ENCODE results near the gene RPP40. TPM values are rescaled to one million over a fixed set of nuclear protein-coding genes. Genes with fewer than 3 reads are reported as not detected.

Gene RPP40, protein sequence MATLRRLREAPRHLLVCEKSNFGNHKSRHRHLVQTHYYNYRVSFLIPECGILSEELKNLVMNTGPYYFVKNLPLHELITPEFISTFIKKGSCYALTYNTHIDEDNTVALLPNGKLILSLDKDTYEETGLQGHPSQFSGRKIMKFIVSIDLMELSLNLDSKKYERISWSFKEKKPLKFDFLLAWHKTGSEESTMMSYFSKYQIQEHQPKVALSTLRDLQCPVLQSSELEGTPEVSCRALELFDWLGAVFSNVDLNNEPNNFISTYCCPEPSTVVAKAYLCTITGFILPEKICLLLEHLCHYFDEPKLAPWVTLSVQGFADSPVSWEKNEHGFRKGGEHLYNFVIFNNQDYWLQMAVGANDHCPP
- 10 to 100 TPM in 1 of 4 donors, 1 to 10 TPM in 3; 5.0 to 14.2 (median 8.5) TPM for total RNA-seq

DNA sequence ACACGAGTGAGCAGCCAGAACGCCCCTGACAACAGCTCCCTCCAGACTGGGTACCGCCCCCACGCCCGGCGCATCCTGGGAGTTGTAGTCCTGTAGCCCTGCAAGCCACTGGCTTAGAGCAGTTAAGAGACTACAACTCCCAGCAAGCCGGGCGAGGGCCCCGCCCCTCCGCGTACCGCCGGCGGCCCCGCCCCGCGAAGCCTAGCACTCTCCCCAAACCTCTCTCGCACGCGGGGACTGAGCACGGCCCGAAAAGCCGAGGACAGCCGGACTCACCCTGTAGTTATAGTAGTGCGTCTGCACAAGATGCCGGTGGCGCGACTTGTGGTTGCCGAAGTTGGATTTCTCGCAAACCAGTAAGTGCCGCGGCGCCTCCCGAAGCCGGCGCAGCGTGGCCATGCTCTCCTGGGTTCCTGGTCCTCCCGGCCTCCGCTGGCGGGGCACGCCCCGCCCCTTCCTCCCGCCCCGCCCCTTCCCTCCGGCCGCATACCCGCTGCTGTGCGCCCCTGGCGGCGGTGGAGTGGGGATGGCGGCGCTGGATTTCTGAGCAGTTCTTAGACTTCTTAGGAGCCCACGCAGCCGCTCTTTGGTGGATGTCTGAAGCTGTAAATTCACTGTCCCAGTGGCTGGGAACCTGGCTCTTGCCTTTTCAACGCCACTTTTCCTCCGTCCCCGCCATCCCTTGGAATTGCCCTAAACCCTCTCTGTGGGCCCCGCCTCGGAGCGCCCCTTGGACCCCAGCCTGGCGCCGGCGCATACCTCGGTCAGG is at the start of gene RPP40:
Gene RPP40, minus strand, starts transcription at position 434 of the 769 bp plus-strand sequence. Its CDS starts 35 bp downstream, at position 399.
- TF ChIP-seq POLR2A (IDR thresholded peaks at IDR 0.05): peak in 1 of 2 donors; percentile 31
- TF ChIP-seq, protein P1, sequence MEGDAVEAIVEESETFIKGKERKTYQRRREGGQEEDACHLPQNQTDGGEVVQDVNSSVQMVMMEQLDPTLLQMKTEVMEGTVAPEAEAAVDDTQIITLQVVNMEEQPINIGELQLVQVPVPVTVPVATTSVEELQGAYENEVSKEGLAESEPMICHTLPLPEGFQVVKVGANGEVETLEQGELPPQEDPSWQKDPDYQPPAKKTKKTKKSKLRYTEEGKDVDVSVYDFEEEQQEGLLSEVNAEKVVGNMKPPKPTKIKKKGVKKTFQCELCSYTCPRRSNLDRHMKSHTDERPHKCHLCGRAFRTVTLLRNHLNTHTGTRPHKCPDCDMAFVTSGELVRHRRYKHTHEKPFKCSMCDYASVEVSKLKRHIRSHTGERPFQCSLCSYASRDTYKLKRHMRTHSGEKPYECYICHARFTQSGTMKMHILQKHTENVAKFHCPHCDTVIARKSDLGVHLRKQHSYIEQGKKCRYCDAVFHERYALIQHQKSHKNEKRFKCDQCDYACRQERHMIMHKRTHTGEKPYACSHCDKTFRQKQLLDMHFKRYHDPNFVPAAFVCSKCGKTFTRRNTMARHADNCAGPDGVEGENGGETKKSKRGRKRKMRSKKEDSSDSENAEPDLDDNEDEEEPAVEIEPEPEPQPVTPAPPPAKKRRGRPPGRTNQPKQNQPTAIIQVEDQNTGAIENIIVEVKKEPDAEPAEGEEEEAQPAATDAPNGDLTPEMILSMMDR (IDR thresholded peaks at IDR 0.05): peak; percentile 58 to 97 (median 74)
- peak; percentile 97 for DNase-seq
- Histone ChIP-seq H3K36me3 (peaks cover 0 to 9% of the 10 kb centered on the region in 2 donors), H3K9me3 (no peaks in the 10 kb centered on the region), H3K4me3 (replicated peaks in 1 of 3) (peak within 1 kb of the TSS in 2 of 3 donors; percentile 37 to 54), H3K4me1 (peaks cover 0 to 6% of the 10 kb centered on the region in 2 donors), H3K27me3 (no peaks in the 10 kb centered on the region), H3K27ac (peak within 1 kb of the TSS; percentile 53 to 80 (median 77))
- WGBS, 2 donors: 0% methylated on average over 6 to 15 of the region's 64 CpGs
- intact Hi-C loops (cut with DNase I): no loop called here

DNA sequence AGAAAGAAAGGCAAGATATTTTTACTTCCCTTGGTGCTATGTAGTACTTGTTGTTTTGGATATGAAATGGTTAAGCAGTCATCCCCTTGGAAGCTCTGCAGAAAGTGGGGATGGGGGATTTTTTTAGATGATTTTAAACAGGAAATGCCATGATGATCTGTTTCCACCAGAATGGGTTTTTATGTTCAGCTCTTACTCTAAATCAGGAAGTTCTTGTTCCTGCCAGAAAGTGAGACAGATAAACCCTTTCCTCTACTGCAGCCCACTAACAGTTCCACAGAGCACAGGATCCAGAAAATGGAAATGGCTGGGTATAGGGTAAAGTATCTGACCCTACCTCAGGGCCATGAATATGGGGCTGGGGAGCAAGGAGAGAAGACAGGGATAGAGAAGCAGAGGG is 49.2 kb upstream of the RPP40 start:
- TF ChIP-seq, protein P1 (IDR thresholded peaks at IDR 0.05): no peak
- TF ChIP-seq POLR2A (IDR thresholded peaks at IDR 0.05): no peak
- Histone ChIP-seq H3K36me3 (no peaks in the 10 kb centered on the region), H3K27me3 (no peaks in the 10 kb centered on the region), H3K9me3 (no peaks in the 10 kb centered on the region), H3K4me3 (replicated peaks in 1 of 3) (no peak overlapping the region), H3K27ac (no peak overlapping the region), H3K4me1 (no peaks in the 10 kb centered on the region)
- DNase-seq: no peak
- intact Hi-C loops (cut with DNase I): no loop called here

DNA sequence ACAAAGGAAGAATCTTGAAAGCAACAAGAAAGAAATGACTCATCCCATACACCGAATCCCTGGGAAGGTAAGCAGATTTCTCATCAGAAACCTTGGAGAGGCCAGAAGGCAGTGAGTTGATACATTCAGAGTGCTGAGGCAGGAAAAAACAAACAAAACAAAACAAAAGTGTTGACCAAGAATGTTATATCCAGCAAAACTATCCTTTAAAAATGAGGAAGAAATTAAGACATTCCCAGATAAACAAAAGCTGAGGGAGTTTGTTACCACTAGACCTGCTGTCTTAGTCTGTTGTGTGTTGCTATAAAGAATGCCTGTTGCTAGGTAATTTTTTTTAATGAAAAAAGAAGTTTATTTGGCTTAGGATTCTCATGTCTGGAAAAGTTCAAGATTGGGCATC is 47.6 kb upstream of the RPP40 start:
- no peak for TF ChIP-seq POLR2A (IDR thresholded peaks at IDR 0.05)
- TF ChIP-seq, protein P1 (IDR thresholded peaks at IDR 0.05): no peak
- no peak for DNase-seq
- 84 to 94% methylated on average over 1 of the region's 1 CpG for WGBS, 2 donors
- H3K27ac ChIP-seq: no peak overlapping the region
- no peaks in the 10 kb centered on the region for H3K27me3 ChIP-seq
- no peaks in the 10 kb centered on the region for H3K36me3 ChIP-seq
- intact Hi-C loops (cut with DNase I): no loop called here
- H3K9me3 ChIP-seq: no peaks in the 10 kb centered on the region
- no peak overlapping the region for H3K4me3 ChIP-seq (replicated peaks in 1 of 3)
- H3K4me1 ChIP-seq: no peaks in the 10 kb centered on the region

DNA sequence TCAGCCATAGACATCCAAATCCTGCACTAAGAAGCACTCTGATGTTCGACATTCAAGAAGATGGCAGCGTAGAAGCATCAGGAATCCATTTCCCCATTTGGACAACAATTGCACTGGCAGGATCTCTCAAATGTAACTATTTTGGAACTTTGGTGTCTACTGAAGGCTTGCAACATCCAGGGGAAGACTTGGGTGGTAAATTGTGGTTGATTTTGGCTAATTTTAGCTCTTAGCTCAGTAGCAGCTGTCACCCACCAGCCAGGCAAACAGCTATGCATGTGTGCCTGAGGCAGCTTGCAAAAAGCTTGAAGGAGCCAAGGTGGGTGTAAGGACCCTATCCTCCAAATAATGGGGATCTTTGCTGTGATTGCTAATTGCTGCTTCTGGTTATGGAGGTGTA is 46.2 kb upstream of the RPP40 start:
- H3K36me3 ChIP-seq: no peaks in the 10 kb centered on the region
- no peak for DNase-seq
- no peaks in the 10 kb centered on the region for H3K4me1 ChIP-seq
- H3K27me3 ChIP-seq: no peaks in the 10 kb centered on the region
- 88 to 100% methylated on average over 1 to 2 of the region's 2 CpGs for WGBS, 2 donors
- H3K27ac ChIP-seq: no peak overlapping the region
- H3K4me3 ChIP-seq (replicated peaks in 1 of 3): no peak overlapping the region
- TF ChIP-seq POLR2A (IDR thresholded peaks at IDR 0.05): no peak
- TF ChIP-seq, protein P1 (IDR thresholded peaks at IDR 0.05): no peak
- intact Hi-C loops (cut with DNase I): no loop called here
- no peaks in the 10 kb centered on the region for H3K9me3 ChIP-seq

DNA sequence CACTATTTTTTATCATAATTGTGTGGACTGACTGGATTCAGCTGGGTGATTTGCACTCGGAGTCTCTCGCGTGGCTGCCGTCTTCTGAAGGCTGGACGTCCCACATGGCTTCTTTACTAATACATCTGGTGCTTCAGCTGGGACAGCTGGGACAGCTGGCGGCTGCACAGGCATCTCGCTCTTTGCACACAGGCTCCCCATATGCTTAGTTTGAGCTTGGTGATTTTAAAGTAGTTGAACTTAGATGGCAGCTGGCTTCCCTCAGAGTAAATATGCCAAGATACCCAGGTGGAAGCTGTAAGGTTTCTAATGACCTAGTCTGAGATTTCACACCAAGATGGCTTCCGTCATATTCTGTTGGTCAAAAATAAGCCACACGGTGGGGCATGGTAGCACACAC is 42.6 kb upstream of the RPP40 start:
- TF ChIP-seq, protein P1 (IDR thresholded peaks at IDR 0.05): no peak
- no peak for TF ChIP-seq POLR2A (IDR thresholded peaks at IDR 0.05)
- intact Hi-C loops (cut with DNase I): no loop called here
- Histone ChIP-seq H3K4me3 (replicated peaks in 1 of 3) (no peak overlapping the region), H3K4me1 (no peaks in the 10 kb centered on the region), H3K27ac (no peak overlapping the region), H3K27me3 (no peaks in the 10 kb centered on the region), H3K36me3 (no peaks in the 10 kb centered on the region), H3K9me3 (no peaks in the 10 kb centered on the region)
- WGBS, 2 donors: 93 to 97% methylated on average over 9 of the region's 9 CpGs
- no peak for DNase-seq
